ENCODE data around the gene NHLH2.

Gene NHLH2

GRCh38 chr1:115838431-115839028 is 2.4 kb downstream of the NHLH2 start:
- DNase-seq (ENCODE audit: low spot score) = no peak

DNA sequence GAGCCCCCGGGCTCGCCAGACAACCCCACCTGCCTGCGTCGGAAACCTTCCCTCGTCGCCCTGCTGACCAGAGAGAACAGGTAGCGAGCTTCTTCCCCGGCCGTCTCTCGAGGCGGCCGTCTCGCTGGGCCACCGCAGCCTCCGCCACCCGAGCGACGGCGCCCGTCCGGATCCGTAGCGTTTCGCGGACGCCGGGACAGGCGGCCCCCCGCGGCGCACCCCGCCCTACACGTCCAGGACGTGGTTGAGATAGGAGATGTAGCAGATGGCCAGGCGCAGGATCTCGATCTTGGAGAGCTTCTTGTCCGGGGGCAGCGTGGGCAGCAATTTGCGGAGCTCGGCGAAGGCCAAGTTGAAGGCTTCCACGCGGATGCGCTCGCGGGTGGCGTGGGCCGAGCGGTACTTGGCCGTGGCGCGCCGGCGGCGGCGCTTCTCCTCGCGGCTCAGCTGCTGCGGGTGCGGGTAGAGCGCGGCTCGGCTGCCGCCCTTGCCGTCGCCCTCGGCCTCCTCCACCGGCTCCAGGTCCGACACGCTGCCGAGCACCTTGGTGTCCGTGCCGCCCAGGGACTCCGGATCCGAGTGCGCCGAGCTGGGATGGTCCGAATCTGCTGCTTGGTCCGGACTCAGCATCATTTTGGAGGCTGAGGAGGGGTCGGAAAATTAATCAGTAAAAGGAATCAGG is 3.0 kb downstream of the NHLH2 start:
- DNase-seq (ENCODE audit: low spot score) = no peak

GRCh38 chr1:115837341-115837739 is 3.6 kb downstream of the NHLH2 start:
- no peak for DNase-seq (ENCODE audit: low spot score)

GRCh38 chr1:115833856-115834255 is 7.1 kb downstream of the NHLH2 start:
- DNase-seq (ENCODE audit: low spot score) = no peak

- no peak for DNase-seq (ENCODE audit: low spot score)
Observed at GRCh38 chr1:115832651-115833050, 8.3 kb downstream of the NHLH2 start.

DNA sequence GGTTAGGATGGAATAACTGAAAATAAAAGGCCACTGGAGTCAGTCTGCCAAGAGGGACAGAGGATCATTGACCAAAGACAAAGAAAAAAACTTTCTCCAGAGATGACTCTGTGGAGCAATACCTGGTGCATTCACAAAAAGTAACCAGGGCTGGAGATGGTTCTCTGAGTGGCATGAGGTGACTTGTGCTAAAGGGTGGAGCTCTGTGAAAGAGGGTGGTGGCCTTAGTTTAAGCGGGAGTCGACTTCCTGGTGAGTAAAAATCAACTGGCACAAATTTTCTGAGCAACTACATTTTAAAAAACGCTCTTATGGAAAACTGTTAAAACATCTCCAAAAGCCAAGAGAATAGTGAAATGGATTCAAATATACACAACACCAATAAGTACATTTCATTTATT is 10.0 kb downstream of the NHLH2 start:
- no peak for DNase-seq (ENCODE audit: low spot score)

DNA sequence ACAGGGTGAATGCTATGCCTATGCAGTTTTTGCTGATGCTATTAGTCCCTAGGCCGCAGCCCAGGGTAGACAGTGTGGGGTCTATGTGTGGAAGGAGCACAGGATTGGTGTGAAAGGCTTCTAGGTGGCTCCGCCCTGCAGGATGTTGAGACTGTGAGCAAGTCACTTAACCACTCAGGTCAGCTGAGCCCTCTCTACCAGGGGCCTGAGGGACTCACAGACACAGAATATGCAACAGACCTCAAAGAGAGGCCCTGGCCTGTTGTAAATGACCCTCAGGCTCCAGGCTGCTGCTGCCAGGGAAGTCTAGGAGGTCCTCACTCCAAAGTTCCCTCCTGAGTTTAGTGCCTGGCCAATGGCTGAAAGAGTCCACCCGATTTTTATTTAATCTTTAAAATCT is 11.0 kb downstream of the NHLH2 start:
- DNase-seq (ENCODE audit: low spot score) = no peak

GRCh38 chr1:115829023-115829674 is 11.8 kb downstream of the NHLH2 start:
- DNase-seq (ENCODE audit: low spot score) = no peak

DNA sequence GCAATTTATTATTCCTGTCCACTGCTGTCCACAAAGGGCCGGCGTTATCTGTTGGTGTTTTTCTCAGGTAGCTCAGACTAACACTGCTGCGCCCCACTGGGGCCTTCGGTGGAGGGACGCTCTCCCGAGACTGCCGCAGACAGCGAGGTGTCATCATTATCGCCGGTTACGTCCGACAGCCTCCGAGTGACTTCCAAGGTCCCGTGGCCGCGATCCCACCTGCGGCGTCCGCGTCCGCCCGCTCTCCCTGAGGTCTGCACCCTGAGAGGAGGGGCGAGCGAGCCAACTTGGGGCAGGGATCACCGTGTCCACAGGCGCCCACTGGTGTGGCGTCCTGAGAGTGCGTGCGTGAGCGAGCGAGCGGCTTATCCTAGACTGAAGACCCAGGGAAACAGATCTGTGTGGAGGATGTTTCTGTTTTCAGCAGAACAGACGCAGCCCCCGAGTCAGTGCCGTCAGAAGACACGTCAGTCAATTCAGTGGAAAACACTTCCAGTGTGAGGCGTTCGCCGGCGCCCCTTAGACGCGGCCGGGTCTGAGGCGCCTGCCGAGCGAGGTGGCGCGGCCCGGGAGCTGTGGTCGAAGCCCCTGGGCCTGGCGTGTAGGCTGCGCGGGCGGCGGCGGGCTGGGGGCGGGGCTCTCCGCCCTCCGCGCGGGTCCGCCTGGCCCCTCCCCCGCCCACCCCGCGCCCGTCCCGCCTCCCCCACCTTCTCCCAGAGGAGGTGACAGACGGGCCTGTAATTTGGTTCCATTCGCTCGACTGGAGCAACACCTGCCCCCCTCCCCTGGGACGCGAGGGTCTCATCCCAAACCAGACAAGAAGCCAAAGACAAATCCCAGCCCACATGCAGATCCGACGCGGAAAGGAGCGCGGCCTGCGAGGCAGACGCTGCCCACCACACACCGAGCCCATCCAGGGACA is 12.6 kb downstream of the NHLH2 start:
- DNase-seq (ENCODE audit: low spot score) = no peak

DNA sequence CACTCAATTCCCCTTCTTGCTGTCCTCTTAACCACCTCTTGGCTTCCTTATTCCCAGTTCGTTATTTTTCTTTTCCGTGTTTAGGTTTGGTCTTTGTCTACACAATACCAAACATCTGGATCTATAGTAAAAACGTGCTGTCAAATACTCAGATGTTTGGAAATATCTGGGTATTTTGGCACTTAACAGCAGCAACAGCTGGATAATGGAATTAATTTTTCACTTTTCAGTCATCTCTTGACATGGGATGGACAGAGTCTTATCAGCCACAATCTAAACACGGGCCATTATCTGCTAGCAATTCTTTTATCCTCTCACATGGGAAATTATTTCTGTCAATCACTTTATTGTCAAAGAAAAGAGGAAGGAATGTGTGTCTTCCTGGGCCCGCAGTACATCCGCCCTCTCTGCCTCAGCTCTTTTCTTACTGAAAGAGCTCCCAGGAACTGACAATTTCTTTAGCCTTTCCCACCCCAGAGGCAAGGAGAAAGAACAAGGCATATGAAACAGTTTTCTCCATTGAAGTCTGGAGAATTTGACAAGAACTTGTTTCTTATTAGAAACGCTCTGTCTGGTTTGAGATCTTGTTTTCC is 13.4 kb downstream of the NHLH2 start:
- no peak for DNase-seq (ENCODE audit: low spot score)

GRCh38 chr1:115826628-115827027 is 14.3 kb downstream of the NHLH2 start:
- no peak for DNase-seq (ENCODE audit: low spot score)

DNA sequence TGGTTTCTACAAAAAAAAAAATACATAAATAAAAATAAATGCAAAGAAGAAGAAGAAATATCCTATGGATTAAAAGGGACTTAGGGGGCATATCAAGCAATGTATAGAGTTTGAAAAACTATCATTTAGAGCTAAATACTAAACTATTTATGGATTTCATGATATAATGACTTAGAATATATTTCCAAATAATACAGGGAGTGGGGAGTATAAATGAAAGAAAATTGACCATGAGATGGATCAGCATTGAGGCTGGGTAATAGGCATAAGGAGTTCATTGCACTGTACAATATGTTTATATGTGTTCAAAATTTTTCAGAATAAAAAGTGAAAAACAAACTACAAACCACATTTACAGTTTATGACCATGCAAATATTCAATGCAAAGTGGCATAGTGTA is 18.8 kb downstream of the NHLH2 start:
- no peak for DNase-seq (ENCODE audit: low spot score)

DNA sequence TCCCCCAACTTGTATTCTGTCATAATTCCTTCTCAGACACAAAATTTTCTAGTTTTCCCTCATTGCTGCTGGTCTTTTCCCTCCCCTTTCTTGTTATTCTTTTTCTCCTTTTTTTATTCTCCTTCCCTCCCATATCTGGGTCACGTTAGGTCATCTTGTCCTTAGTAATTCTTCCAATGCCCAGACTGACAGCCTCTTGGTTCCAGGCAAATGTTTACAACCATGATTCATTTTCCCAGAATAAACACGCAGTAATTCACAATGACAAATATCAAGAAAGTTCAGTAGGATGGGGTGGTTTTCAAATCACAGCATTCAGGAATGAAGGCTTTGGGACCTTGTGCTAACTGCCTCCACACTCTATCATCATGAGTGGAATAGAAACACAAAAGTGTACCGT is 25.2 kb downstream of the NHLH2 start:
- no peak for DNase-seq (ENCODE audit: low spot score)

GRCh38 chr1:115814685-115815398 is 26.1 kb downstream of the NHLH2 start:
- no peak for DNase-seq (ENCODE audit: low spot score)

GRCh38 chr1:115813727-115814126 is 27.2 kb downstream of the NHLH2 start:
- no peak for DNase-seq (ENCODE audit: low spot score)

GRCh38 chr1:115811140-115811828 is 29.6 kb downstream of the NHLH2 start:
- DNase-seq (ENCODE audit: low spot score) = no peak

DNA sequence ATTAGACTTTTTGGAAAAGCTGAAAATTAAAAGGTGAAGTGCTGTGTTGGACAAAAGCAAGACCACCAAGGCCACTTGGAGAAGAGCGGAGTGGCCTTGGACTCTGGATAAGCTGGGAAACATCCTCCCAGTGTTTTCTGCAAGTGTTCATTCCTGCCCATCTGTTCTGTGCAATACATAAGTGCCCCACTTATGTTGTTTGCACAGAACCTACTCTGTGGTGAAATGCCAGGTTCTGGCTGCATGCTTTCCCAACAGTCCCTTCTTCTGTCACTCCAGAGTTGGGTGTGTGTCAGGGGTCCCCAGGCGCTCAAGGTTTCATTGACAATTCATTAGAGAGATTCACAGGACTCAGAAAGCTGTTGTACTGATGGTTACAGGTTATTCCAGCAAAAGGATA is 30.3 kb downstream of the NHLH2 start:
- DNase-seq (ENCODE audit: low spot score) = no peak

GRCh38 chr1:115809847-115810246 is 31.1 kb downstream of the NHLH2 start:
- no peak for DNase-seq (ENCODE audit: low spot score)

GRCh38 chr1:115809076-115809475 is 31.9 kb downstream of the NHLH2 start:
- DNase-seq (ENCODE audit: low spot score) = no peak

DNA sequence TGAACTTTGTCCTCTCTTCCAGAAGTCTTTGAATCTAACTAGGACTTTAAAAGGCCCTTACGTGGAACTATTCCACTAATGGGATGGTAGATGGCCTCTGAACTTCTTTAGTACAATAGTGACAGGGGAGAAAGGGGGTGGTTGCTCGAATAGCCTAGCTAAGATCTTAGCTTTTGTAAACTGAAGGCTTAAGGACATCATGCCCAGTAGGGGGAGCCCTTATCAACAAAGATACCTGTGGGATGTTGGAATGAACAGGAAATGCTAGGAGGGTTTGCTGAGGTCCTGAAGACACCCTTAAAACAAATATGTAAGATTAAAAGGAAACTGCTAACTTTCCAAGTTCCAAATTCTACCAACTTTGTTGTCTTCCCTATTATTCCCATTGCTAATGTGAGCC is 33.2 kb downstream of the NHLH2 start:
- peak; percentile 55 for DNase-seq (ENCODE audit: low spot score)

DNA sequence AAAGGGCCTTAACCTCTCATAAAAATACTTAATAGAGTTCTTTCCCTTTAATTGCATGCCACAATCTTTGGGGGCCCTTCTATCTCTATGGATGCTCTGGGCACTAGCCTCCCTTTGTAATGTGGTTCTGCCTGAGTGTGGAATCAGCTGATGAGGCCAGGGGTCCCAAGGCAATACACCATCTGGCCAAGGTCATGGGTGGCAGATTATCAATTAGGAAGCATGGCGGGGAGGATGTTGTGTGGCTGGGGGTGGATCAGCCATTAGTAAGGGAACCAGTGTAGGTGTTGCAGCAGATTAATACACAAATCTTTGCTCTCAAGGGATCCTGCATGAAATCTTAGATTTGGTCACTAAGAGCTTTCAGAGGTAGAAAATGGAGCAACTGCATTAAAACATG is 35.3 kb downstream of the NHLH2 start:
- no peak for DNase-seq (ENCODE audit: low spot score)
